Stimulated activated CD4-positive, alpha-beta T cell treated with anti-CD3 and anti-CD28 coated beads, Interleukin-12 subunit alpha, Interleukin-12 subunit beta, amount 100 ng/mL, for 4 hours (primary cell): ENCODE results near the gene ATP1B2.
"Not testable (repeated sequence)": the region's sequence is repeated elsewhere in the genome, so short reads cannot be mapped to it uniquely, and the experiment has no call there.

Experiments used
- DNase-seq: peaks from one replicate; pipeline ENCODE4 v3.0.0-alpha.2; 2020

ATP1B2 gene, protein sequence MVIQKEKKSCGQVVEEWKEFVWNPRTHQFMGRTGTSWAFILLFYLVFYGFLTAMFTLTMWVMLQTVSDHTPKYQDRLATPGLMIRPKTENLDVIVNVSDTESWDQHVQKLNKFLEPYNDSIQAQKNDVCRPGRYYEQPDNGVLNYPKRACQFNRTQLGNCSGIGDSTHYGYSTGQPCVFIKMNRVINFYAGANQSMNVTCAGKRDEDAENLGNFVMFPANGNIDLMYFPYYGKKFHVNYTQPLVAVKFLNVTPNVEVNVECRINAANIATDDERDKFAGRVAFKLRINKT

DNA sequence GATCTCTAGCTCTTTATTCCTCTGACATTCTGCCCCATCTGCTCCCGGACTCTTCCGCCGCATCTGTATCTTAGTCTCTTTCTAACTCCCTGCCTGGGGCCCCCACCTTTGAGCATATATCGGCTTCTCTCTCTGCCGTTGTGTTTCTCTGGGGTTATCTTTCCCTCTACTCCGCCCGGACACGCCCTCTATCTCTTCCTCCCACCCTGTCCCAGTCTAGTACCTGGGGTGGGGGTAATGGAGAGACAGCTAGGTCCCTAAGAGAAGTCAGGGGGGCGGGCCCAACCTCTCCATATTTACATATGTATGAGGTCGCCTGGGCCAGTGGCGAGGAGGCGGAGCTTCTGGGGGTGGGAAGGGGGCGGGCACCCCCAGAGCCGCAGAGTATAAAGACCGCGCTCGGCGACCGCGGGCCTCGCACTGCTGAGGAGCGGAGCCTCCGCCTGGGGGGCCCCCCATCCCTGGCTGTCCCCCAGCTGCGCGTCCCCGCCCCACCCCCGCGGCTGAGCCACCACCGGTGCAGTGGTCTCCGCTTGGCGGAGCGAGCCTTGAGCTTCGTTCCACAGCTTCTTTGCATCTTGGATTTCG is at the start of gene ATP1B2:
TSS of gene ATP1B2 (plus strand) at position 418 of the 588 bp plus-strand sequence. CDS start 593 bp downstream, outside the sequence.
- DNase-seq = peak; percentile 58

DNA sequence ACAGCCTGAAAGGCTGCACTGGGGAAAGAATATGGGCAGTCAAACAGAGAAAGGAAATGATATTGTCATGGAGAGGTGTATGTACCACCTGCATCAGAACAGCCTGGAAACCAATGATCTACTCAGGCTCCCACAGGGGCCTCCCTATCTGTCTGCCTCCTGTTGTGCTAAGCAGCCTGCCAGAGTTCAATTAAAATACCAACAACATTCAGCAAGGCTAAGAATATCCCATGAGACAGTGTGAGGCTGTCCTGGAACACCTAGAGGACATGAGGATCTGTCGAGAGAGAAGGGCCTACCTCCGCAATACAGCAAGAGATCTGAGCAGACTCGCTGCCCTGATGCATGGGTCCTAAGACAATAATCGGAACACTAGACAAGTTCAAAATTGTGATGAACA is 44.4 kb upstream of the ATP1B2 start:
- no peak for DNase-seq

DNA sequence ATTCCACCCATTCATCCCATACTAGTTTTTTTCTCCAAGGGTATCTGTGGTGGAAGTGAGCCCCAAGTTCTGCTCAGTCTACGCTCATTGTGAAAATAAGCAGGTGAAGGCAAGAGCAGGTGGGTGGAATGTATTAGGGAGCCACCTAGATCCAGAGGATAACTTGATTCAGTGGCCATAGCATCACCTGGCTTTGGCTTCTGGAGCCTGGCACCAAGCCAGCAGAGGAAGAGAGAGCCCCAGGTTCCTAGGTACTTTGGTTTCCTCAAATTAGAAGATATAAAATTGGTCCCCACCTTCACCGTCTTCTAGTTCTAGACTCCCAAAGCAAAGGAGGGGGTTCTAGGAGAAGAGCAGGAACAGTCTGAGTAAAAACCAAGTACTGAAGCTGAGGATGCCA is 40.1 kb upstream of the ATP1B2 start:
- no peak for DNase-seq

DNA sequence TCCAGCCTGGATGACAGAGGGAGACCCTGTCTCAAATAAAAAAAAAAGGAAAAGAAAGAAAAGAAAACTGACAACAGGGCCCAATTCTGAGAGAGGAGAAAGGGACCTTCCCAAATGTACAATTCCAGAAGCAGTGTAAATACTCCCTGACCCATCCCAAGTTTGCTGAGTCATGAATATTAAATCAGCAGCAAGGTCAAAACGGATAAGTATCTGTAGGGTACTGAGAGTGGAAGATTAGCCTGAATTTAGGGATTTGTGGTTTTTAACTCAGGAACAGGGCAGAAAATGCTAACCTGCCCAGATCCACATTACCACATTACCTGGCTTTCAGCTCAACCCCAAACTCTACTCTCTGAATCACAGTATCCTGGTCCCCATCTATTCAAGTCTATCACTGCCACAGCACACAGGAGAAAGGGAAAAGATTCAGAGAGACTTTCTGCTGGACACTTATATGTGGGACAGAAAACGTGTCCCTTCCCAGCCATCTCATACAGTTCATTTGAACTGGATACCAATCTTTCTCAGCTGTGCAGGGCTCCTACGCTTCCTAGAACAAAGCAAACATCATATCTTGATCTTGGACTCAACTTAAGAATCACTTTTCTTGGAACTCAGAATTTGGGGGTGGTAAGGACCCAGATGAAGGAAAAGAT is 39.0 kb upstream of the ATP1B2 start:
- DNase-seq = no peak

GRCh38 chr17:7612294-7612640 is 38.5 kb upstream of the ATP1B2 start:
- no peak for DNase-seq

GRCh38 chr17:7613769-7614424 is 36.8 kb upstream of the ATP1B2 start:
- DNase-seq = no peak

- DNase-seq = peak; percentile 99
These were observed 36.1 kb upstream of the ATP1B2 start, which contains the start of gene FXR2 for GRCh38 chr17:7614425-7615264. FXR2 (minus strand) TSS chr17:7614897; CDS start chr17:7614532, 365 bp downstream.

GRCh38 chr17:7615265-7615747 is 35.4 kb upstream of the ATP1B2 start:
- DNase-seq = no peak

DNA sequence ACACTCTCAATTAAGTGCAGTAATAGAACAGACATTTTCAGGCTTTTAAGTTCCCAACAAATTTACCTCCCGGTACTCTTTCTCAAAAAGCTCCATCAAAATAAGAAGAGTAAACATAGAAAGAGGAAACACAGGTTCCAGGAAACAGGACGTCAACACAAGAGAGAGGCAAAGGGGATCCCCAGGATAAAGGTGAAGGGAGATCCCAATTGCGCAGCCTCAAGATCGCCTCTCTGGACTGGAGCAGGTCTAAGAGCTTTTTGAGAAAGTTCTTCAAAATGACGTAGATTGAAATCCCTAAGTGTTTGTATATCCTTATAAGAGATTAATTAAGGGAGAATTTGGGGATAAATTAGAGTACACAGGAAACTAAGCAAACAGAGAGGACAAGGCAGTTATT is 32.1 kb upstream of the ATP1B2 start:
- no peak for DNase-seq

GRCh38 chr17:7620835-7621234 is 29.9 kb upstream of the ATP1B2 start:
- no peak for DNase-seq

GRCh38 chr17:7623661-7624060 is 27.1 kb upstream of the ATP1B2 start:
- DNase-seq = no peak

DNA sequence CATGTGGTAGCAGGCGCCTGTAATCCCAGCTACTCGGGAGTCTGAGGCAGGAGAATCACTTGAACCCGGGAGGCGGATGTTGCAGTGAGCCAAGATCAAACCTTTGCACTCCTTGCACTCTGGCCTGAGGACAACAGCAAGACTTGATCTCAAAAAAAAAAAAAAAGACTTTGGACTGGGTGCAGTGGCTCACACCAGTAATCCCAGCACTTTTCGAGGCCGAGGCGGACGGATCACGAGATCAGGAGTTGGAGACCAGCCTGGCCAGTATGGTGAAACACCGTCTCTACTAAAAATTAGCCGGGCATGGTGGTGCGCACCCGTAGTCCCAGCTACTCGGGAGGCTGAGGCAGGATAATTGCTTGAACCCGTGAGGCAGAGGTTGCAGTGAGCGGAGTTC is 25.0 kb upstream of the ATP1B2 start:
- not testable (repeated sequence) for DNase-seq

DNA sequence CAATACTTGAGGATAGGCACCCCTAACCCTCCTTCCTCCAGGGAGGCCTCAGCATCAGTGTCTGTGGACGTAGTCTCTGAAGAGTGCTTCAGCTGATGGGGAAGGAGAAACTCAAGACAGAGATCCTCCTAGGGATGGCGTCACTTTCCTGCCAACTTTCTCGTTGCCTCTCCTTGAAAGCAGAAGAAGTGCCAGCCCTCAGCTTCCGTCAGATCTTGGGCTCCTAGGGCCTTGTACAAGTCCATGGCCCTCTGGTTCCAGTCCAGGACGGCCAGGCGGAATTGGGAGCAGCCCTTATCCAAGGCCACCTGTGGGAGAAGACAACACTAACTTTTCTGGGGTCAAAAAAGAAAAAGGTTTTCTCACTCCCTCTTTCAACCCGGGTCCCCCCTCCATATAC is 24.4 kb upstream of the ATP1B2 start:
- DNase-seq = no peak

DNA sequence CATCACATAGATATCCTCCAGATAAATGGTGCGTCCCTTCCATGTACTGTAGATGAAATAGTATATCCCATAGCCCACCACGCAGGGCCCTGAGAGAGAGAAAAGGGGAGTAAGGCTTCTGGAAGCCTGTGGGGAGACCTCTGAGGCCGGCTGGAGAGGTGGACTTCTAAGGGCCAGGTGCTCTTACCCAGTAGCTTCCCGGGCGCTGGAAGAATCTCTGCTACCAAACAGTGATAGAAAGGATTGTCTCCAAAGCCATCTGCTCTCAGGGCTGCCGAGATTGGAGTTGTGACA is 23.8 kb upstream of the ATP1B2 start:
- DNase-seq = no peak

DNA sequence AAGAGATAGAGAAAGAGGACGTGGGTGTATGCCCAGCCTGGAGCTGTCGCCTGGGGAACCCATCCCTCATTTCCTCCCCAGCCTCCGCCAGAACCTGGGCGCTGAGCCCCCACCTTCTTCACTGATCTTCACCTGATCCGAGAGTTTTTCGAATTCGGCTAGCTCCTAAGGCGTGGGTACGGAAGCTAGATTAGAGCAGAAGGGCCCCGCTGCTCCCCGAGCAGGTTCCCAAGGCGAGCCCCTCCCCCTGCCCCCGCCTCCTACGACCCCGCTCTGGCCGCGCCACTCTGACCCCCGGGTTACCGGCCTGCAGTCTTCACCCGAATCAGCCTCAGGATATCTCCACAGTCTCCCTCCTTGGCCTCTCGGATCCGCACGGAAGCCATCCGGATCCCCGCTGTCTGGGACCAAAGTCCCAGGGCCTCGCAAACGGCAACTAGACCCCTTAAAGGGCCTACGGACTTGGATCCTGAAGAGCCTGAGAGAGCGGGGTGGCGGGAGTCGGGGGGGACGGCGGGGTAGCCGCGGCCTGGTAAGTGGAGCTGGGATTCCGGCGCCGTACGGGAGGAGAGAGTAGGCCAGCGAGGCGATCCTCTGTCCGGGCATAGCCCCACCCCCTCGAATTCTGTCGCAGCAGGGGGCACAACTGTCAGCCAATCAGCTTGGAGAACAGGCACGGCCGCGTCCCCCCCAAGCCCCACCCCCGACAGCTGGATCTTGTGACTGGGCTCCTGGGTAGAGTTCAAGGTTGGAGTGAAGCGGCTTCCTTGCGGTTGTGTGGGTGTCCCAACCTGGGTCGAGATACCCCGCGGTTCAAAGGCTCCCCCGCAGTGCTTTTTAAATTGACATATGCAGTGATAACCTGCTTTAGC is 23.2 kb upstream of the ATP1B2 start, which contains the start of gene SAT2:
TSS of gene SAT2 (minus strand) at position 572 of the 872 bp plus-strand sequence. CDS start at position 386, 186 bp downstream.
- peak; percentile 79 for DNase-seq

GRCh38 chr17:7629939-7630571 is 20.7 kb upstream of the ATP1B2 start, which contains the start of gene SHBG:
SHBG (plus strand) TSS chr17:7630135; CDS start chr17:7630173, 38 bp downstream.
- no peak for DNase-seq

DNA sequence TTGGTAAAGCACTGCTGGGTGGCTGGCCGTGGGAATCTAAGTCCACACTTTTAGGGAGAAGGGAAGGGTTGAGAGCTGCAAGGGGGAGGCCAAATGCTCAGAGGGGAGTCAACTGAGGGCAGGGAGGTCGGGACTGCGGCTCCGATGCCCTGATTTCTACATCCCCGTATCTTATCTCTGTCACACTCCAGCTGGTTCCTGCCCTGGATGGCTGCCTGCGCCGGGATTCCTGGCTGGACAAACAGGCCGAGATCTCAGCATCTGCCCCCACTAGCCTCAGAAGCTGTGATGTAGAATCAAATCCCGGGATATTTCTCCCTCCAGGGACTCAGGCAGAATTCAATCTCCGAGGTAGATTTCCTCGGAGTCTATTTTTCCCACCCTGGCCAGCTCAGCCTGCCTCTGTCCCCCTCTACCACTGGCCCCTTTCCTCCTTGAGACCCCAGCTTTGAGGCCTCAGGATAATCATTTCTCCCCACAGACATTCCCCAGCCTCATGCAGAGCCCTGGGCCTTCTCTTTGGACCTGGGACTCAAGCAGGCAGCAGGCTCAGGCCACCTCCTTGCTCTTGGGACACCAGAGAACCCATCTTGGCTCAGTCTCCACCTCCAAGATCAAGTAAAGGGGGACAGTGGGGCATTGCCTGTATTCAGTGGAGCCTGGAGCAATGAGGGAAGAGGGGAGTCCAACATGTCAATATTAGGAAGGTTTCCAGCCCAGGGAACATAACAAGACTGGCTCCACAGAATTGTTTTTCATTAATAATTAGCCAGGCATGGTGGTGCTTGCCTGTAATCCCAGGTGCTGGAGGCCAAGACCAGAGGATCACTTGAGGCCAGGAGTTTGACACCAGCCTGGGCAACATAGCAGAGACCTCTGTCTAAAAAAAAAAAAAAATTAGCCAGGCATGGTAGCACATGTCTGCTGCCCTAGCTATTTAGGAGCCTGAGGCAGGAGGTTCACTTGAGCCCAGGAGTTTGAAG is 19.0 kb upstream of the ATP1B2 start:
- no peak for DNase-seq

DNA sequence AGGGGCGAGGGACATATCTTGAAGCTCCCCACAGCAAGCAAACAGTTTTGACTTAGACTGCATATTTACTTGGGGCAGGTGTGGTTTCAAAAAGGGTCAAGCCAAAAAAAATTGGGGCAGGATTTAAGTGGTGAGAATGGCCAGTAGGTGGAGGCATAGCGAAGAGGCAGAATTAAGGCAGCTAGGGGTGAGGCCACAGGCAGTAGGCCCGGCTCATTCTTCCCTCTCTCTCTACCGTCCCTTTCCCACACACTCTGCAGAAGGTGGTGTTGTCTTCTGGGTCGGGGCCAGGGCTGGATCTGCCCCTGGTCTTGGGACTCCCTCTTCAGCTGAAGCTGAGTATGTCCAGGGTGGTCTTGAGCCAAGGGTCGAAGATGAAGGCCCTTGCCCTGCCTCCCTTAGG is 18.2 kb upstream of the ATP1B2 start:
- no peak for DNase-seq

- DNase-seq = no peak
These were observed 17.6 kb upstream of the ATP1B2 start for GRCh38 chr17:7633093-7633492.

DNA sequence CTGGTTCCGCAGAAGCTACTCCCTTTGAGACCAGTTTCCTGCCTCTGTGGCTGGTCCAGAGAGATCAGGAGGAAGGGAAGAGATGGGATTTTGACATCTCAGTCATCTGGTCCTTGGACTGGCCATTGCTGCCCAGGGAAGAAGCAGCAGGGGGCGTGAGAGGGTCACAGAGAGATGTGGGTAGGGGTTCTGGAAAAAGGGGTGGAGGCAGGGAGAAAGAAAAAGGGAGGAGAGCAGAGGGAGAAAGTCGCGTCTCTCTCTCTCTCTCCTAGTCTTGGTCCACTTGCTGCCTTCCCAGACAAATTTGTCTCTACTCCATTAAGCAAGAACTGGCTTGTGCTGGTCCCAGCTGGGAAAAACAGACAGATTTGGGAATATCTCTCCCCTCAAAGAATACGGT is 16.3 kb upstream of the ATP1B2 start:
- DNase-seq = no peak
